Measurements from ENCODE around the gene CTNNA3. TPM values are rescaled to one million over a fixed set of nuclear protein-coding genes. Genes with fewer than 3 reads are reported as not detected.

The CTNNA3 gene
- total RNA-seq, 1 experiment from 2014 or later = 0.32 TPM

DNA sequence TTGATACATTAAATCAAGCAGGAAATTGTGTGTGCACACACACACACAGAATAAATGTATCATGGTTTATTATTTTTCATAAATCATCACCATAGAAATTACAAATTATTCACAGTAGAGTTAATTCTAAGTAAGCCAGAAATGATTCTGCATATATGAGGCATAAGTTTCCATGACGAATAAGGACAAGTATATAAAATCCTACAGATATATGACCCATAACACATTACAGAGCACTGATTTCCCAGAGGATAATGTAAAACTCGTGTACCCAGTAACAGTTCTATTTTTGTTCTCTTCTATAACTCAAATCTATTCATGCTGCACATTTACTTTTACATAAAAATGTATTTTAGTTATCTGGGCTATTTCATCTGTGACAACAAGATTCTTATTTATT is 600.5 kb downstream of the CTNNA3 start:
- Histone ChIP-seq H3K36me3 (ENCODE audit: control insufficient read depth in 1 of 2, insufficient read depth in 2 of 2, low read length in 2 of 2) (no peaks in the 10 kb centered on the region), H3K4me2 (ENCODE audit: low read length) (no peak overlapping the region), H3K4me1 (ENCODE audit: control insufficient read depth in 1 of 2, insufficient read depth in 2 of 2, low read length in 2 of 2) (no peaks in the 10 kb centered on the region), H2AFZ (ENCODE audit: low read depth, low read length, poor library complexity, severe bottlenecking) (no peak overlapping the region), H3K9me3 (ENCODE audit: control insufficient read depth in 1 of 2, insufficient read depth in 1 of 2, low read depth in 1 of 2, low read length in 2 of 2) (no peaks in the 10 kb centered on the region), H3K4me3 (replicated peaks in 1 of 2; ENCODE audit: low read depth in 1 of 2, low read length in 2 of 2) (no peak overlapping the region), H3K79me2 (ENCODE audit: insufficient read depth, low read length) (no peaks in the 10 kb centered on the region), H3K9ac (ENCODE audit: low read length) (no peak overlapping the region), H3K27me3 (ENCODE audit: insufficient read depth, low read length) (no peaks in the 10 kb centered on the region), H3K27ac (ENCODE audit: low read depth, low read length) (no peak overlapping the region), H4K20me1 (ENCODE audit: insufficient read depth) (no peaks in the 10 kb centered on the region), H3K9me2 (ENCODE audit: insufficient read depth) (no peaks in the 10 kb centered on the region)
- DNase-seq (ENCODE audit: low read depth, low spot score) (no peak), ATAC-seq (no peak)
- RAD21 ChIA-PET (ENCODE audit: low non-redundant PET in 1 of 2, low total read pairs in 2 of 2, uncharacterized antibody in 2 of 2, unreplicated experiment in 2 of 2) = no interaction called here
- BruUV-seq (replicated peaks) = no TSS peak
- intact Hi-C loops (cut with micrococcal nuclease) = no loop called here
- TF ChIP-seq POLR2AphosphoS5 (IDR thresholded peaks at IDR 0.05; ENCODE audit: low read depth, low read length) = no peak
- no peak for TF ChIP-seq ELF1 (IDR thresholded peaks at IDR 0.05; ENCODE audit: borderline replicate concordance, low read depth)
- TF ChIP-seq, protein P1, sequence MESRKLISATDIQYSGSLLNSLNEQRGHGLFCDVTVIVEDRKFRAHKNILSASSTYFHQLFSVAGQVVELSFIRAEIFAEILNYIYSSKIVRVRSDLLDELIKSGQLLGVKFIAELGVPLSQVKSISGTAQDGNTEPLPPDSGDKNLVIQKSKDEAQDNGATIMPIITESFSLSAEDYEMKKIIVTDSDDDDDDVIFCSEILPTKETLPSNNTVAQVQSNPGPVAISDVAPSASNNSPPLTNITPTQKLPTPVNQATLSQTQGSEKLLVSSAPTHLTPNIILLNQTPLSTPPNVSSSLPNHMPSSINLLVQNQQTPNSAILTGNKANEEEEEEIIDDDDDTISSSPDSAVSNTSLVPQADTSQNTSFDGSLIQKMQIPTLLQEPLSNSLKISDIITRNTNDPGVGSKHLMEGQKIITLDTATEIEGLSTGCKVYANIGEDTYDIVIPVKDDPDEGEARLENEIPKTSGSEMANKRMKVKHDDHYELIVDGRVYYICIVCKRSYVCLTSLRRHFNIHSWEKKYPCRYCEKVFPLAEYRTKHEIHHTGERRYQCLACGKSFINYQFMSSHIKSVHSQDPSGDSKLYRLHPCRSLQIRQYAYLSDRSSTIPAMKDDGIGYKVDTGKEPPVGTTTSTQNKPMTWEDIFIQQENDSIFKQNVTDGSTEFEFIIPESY (IDR thresholded peaks at IDR 0.05; ENCODE audit: extremely low read depth, insufficient replicate concordance, low read length) = no peak
- TF ChIP-seq MAX (IDR thresholded peaks at IDR 0.05) = no peak
- no peak for TF ChIP-seq TCF7L2 (IDR thresholded peaks at IDR 0.05; ENCODE audit: borderline replicate concordance, extremely low read depth, insufficient read depth, insufficient read length)
- TF ChIP-seq SRF (IDR thresholded peaks at IDR 0.05; ENCODE audit: low read depth) = no peak
- no peak for TF ChIP-seq JUND (IDR thresholded peaks at IDR 0.05)
- TF ChIP-seq EZH2phosphoT487 (IDR thresholded peaks at IDR 0.05; ENCODE audit: borderline replicate concordance) = no peak
- TF ChIP-seq, protein P2, sequence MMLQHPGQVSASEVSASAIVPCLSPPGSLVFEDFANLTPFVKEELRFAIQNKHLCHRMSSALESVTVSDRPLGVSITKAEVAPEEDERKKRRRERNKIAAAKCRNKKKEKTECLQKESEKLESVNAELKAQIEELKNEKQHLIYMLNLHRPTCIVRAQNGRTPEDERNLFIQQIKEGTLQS (IDR thresholded peaks at IDR 0.05) = no peak
- TF ChIP-seq EZH2 (IDR thresholded peaks at IDR 0.05) = no peak
- TF ChIP-seq ZFX (IDR thresholded peaks at IDR 0.05) = no peak
- no peak for TF ChIP-seq REST (IDR thresholded peaks at IDR 0.05; ENCODE audit: low read depth)
- TF ChIP-seq CEBPB (IDR thresholded peaks at IDR 0.05; ENCODE audit: low read depth) = no peak
- TF ChIP-seq FOSL1 (IDR thresholded peaks at IDR 0.05; ENCODE audit: low read depth) = no peak
- TF ChIP-seq EGR1 (IDR thresholded peaks at IDR 0.05; ENCODE audit: low read depth) = no peak
- no peak for TF ChIP-seq YY1 (IDR thresholded peaks at IDR 0.05; ENCODE audit: extremely low read depth, insufficient replicate concordance, low read depth, low read length)
- no peak for TF ChIP-seq ZNF274 (IDR thresholded peaks at IDR 0.05; ENCODE audit: low read depth, low read length)
- TF ChIP-seq CTCF (IDR thresholded peaks at IDR 0.05 in 2 of 3, conservative IDR thresholded peaks at IDR 0.05 in 1 of 3; ENCODE audit: borderline replicate concordance in 1 of 3, insufficient read depth in 1 of 3, low read depth in 2 of 3, low read length in 2 of 3) = no peak
- no peak for TF ChIP-seq RAD21 (IDR thresholded peaks at IDR 0.05; ENCODE audit: low read depth)
- CTCF ChIA-PET = no interaction called here
- POLR2A ChIA-PET = no interaction called here
